ENCODE results near the gene PRR33.
"Not testable (repeated sequence)": the region's sequence is repeated elsewhere in the genome, so short reads cannot be mapped to it uniquely, and the experiment has no call there.

The PRR33 gene

DNA sequence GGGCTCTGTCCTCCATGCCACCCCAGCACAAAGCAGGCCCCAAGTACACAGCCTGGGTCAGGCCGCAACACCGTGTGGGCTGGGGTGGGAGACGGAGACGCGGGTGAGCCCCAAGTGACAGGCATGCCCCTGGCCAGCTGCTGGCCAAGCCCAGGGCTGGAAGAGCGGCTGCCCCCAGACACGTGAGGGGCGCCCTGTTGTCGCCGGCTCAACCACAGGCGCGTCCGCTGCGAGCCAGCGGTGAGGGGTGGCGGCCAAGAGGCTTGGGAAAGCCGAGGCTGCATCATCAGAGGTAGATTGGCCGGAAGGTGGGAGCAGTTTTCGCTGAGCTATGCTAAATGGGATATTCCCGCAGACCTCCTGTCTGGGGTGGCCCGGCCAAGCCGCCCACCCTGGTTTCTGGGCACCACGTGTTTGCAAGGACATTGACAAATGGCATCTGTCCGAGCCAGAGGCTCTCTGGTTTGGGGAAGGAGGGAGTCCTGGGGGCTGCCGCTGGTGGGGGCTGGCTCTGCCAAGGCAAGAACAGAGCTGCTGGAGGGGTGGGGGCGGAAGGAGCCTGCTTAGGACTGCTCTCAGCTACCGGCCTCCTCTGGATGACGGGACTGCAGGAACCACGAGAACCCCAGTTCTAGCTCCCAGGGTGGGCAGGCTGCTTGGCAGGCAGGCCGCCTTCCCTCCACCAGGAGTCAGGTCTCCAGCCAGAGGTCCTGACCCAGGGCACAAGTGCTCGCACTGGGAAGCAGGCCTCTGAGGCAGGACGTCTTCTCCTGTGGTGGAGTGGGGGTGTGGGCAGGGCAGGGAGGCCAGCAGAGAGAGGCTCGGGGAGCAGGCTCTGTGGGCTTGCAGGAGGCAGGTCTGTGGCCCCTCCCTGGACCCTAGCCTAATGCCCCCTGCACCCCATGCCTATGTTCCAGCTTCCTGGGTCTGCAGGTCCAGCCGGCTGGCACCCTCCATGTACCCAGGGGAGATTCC is 552 bp downstream of the PRR33 start:
- no peak overlapping the region for H3K9ac ChIP-seq (ENCODE audit: low read length)
- no peak for DNase-seq (ENCODE audit: low read depth)
- H3K4me1 ChIP-seq (ENCODE audit: control insufficient read depth, insufficient read depth, low read length), result no peaks in the 10 kb centered on the region
- no peak overlapping the region for H3K4me3 ChIP-seq (ENCODE audit: low read length)
- no peaks in the 10 kb centered on the region for H3K27me3 ChIP-seq (replicated peaks; ENCODE audit: control insufficient read depth, insufficient read depth, low read length)
- H3K9me3 ChIP-seq (ENCODE audit: control insufficient read depth, low read length), result no peaks in the 10 kb centered on the region
- H3K36me3 ChIP-seq (ENCODE audit: control insufficient read depth, insufficient read depth, low read length, severe bottlenecking), result peaks cover 8% of the 10 kb centered on the region

DNA sequence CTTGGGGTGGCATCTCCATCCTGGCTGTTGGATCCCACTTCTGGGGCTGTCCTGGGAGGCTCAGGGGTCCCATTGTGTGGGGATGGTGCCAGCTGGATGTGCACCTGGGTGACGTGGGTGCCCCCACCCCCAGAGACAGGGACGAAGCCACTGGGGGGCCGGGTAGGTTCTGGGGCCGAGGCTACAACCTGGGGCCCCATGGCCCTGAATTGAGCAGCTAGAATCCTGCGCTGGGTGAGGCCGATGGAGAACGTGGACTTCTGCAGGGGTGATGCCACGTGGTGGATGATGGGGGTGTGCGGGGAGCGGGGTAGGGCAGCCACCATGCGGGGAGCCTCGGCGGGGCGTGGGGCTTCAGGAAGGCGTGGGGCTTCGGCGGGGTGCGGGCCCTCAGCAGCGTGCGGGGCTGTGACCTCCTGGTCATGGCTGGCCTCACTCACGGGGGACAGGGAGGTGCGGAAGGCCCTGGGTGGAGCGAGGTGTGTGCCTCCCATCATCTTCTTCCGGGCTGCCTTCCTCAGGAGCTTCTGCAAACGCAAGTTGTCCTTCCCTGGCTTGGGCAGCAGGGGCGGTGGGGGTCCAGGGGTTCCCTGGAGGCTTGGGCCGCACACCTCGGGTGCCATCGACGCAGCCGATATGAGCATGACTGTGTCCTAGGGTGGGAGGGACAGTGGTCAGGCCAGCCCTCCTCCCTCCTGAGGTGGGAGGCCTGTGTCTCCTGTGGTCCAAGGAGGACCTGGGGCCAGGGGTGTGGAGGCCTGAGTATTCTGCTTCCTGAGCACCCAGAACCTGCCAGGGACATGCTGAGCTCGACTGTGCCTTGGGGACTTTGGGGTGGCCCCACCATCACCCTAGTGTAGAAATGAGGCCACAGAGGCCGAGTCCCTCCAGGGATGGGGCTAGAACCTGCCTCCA is 1.5 kb downstream of the PRR33 start:
- H3K4me3 ChIP-seq (ENCODE audit: low read length), result no peak overlapping the region
- H3K36me3 ChIP-seq (ENCODE audit: control insufficient read depth, insufficient read depth, low read length, severe bottlenecking), result peaks cover 17% of the 10 kb centered on the region
- no peak for DNase-seq (ENCODE audit: low read depth)
- H3K9me3 ChIP-seq (ENCODE audit: control insufficient read depth, low read length), result no peaks in the 10 kb centered on the region
- H3K9ac ChIP-seq (ENCODE audit: low read length), result no peak overlapping the region
- no peaks in the 10 kb centered on the region for H3K4me1 ChIP-seq (ENCODE audit: control insufficient read depth, insufficient read depth, low read length)
- no peaks in the 10 kb centered on the region for H3K27me3 ChIP-seq (replicated peaks; ENCODE audit: control insufficient read depth, insufficient read depth, low read length)

DNA sequence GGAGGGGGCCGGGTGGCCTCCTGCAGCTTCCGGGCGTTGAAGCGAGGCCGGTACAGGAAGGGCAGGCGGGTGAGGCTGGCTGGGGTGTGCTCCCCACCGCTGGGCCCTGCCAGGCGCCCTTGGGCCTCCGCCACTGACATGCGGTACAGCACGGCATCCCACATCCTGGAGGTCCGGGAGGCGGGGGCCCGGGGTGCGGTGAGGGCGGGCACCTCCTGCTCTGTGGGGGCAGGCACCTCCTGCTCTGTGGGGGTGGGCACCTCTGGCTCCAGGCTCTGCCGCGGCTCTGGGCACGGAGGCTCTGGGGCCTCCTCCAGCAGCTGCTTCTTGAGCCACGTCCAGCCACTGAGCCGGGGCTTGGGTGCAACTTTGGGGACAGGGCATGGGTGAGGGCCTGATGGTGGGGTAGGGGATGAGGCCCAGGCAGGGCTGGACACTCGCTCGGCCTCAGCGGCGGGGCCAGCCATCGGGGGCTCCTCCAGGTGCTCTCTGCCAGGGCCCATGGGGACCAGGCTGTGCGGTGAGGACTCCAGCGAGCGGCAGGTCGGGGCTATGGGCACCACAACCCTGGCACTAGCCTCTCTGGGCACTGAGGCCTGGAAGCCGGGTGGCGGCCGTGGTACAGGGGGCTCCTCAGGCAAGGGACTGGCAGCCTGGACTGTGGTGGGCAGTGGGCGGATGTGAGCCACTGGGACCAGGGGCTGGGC is 2.3 kb downstream of the PRR33 start:
- no peak for DNase-seq (ENCODE audit: low read depth)
- no peaks in the 10 kb centered on the region for H3K27me3 ChIP-seq (replicated peaks; ENCODE audit: control insufficient read depth, insufficient read depth, low read length)
- no peak overlapping the region for H3K9ac ChIP-seq (ENCODE audit: low read length)
- H3K36me3 ChIP-seq (ENCODE audit: control insufficient read depth, insufficient read depth, low read length, severe bottlenecking), result peaks cover 24% of the 10 kb centered on the region
- H3K9me3 ChIP-seq (ENCODE audit: control insufficient read depth, low read length), result no peaks in the 10 kb centered on the region
- no peak overlapping the region for H3K4me3 ChIP-seq (ENCODE audit: low read length)
- no peaks in the 10 kb centered on the region for H3K4me1 ChIP-seq (ENCODE audit: control insufficient read depth, insufficient read depth, low read length)

DNA sequence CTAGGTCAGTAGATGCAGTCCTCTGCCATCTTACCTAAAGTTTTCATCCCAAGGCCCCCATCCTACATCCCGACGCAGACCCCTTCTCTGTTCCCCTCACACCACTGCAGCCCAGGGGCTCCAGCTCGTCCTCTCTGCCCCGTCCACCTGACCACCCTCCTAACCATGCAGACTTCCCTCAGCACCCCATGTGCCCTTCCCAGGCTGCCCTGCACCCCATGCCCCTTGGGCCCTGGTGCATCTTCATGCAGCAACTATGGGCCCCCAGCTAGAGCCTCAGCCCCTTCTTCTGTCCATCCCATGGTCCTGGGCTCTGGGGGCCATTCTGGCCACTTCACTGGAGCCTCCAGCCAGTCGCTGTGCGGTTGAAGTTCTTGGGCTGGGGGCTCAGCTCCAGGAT is 2.9 kb downstream of the PRR33 start:
- H3K9me3 ChIP-seq (ENCODE audit: control insufficient read depth, low read length), result no peaks in the 10 kb centered on the region

DNA sequence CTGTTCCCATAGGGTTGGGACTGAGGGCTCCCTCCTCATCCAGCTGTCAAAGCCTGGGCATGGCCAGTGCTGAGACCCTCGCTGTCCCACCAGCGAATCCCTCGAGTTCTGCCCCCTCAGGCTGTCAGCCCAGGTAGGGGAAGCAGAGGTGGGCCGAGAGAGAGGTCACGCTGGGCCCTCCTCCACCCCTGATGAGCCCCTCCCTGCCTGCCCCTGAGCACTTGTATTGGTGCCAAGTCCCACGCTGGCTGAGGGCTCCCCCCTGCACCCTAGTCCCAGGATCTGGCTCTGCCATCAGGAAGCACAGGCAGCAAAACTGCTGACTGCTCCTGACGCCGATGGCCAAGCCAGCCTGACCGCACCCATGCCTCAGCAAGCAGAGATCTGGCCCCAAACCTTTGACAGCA is 3.3 kb downstream of the PRR33 start:
- H3K9ac ChIP-seq (ENCODE audit: low read length), result no peak overlapping the region
- peaks cover 31% of the 10 kb centered on the region for H3K36me3 ChIP-seq (ENCODE audit: control insufficient read depth, insufficient read depth, low read length, severe bottlenecking)
- no peak for DNase-seq (ENCODE audit: low read depth)
- no peaks in the 10 kb centered on the region for H3K9me3 ChIP-seq (ENCODE audit: control insufficient read depth, low read length)
- no peaks in the 10 kb centered on the region for H3K27me3 ChIP-seq (replicated peaks; ENCODE audit: control insufficient read depth, insufficient read depth, low read length)
- no peaks in the 10 kb centered on the region for H3K4me1 ChIP-seq (ENCODE audit: control insufficient read depth, insufficient read depth, low read length)
- H3K4me3 ChIP-seq (ENCODE audit: low read length), result no peak overlapping the region

More for the DNA sequence above, 2.9 kb downstream of the PRR33 start:
- Histone ChIP-seq H3K4me1 (ENCODE audit: control insufficient read depth, insufficient read depth, low read length) (no peaks in the 10 kb centered on the region), H3K4me3 (ENCODE audit: low read length) (no peak overlapping the region), H3K27me3 (replicated peaks; ENCODE audit: control insufficient read depth, insufficient read depth, low read length) (no peaks in the 10 kb centered on the region), H3K36me3 (ENCODE audit: control insufficient read depth, insufficient read depth, low read length, severe bottlenecking) (peaks cover 27% of the 10 kb centered on the region), H3K9ac (ENCODE audit: low read length) (no peak overlapping the region)
- no peak for DNase-seq (ENCODE audit: low read depth)

DNA sequence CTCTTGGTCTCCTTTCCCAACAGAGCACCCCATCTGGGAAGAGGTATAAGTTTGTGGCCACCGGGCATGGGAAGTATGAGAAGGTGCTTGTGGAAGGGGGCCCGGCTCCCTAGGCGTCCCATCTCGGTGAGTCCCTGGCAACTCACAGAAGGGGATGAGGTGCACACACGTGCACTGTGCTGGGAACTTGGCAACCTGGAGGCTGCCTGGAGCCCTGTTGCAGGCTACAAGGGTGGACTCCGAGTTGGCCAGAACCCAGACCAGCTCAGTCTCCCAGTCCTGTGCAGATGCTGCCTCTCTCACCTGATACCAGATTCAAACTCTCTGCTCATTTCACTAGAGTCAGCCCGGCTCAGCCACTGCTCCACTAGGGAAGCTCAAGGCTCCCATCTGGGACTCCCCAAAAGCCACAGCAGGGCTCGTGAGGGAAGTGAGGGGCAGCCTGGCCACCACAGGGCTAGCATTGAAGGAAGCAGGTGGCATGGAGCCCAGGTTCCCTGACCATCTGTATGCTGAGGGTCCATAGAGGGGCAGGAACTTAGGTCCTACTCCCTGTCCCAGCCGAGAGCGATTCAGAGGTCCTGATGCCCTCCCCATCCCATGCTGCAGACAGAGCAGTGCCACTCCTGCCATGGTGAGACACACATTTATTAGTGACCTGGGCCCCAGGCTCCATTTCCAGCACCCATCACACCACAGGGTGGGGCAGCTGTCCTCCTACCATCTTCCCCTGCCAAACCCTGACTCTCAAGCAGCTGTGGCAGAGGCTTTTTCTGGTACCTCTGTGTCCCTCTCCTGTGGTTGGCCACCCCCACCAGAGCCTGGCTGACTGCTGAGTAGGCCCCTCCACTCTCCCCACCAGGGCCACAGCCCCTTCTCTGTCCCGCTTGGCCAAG is 4.0 kb downstream of the PRR33 start:
- H3K4me1 ChIP-seq (ENCODE audit: control insufficient read depth, insufficient read depth, low read length), result no peaks in the 10 kb centered on the region
- no peak for DNase-seq (ENCODE audit: low read depth)
- H3K4me3 ChIP-seq (ENCODE audit: low read length), result no peak overlapping the region
- H3K27me3 ChIP-seq (replicated peaks; ENCODE audit: control insufficient read depth, insufficient read depth, low read length), result no peaks in the 10 kb centered on the region
- no peaks in the 10 kb centered on the region for H3K9me3 ChIP-seq (ENCODE audit: control insufficient read depth, low read length)
- H3K36me3 ChIP-seq (ENCODE audit: control insufficient read depth, insufficient read depth, low read length, severe bottlenecking), result peaks cover 31% of the 10 kb centered on the region
- no peak overlapping the region for H3K9ac ChIP-seq (ENCODE audit: low read length)

DNA sequence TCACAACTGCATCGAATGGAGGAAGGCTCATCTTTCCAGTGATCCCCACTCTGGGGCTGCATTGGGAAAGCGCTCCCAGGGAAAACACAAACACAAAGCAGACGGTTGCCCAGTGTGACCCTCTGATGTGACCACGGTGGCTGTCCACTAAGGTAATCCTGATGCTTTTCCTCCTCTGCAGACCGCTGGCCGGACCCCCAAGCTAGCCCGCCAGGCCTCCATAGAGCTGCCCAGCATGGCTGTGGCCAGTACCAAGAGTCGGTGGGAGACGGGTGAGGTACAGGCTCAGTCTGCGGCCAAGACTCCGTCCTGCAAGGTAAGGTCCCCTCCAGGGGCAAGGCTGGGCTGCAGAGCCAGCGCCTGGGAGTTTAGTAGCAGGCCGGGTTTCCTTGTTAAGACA is 5.1 kb downstream of the PRR33 start:
- H3K9me3 ChIP-seq (ENCODE audit: control insufficient read depth, low read length); H3K9ac ChIP-seq (ENCODE audit: low read length); DNase-seq (ENCODE audit: low read depth); H3K27me3 ChIP-seq (replicated peaks; ENCODE audit: control insufficient read depth, insufficient read depth, low read length); H3K4me1 ChIP-seq (ENCODE audit: control insufficient read depth, insufficient read depth, low read length); H3K4me3 ChIP-seq (ENCODE audit: low read length): not testable (repeated sequence)
- H3K36me3 ChIP-seq (ENCODE audit: control insufficient read depth, insufficient read depth, low read length, severe bottlenecking), result peaks cover 31% of the 10 kb centered on the region

DNA sequence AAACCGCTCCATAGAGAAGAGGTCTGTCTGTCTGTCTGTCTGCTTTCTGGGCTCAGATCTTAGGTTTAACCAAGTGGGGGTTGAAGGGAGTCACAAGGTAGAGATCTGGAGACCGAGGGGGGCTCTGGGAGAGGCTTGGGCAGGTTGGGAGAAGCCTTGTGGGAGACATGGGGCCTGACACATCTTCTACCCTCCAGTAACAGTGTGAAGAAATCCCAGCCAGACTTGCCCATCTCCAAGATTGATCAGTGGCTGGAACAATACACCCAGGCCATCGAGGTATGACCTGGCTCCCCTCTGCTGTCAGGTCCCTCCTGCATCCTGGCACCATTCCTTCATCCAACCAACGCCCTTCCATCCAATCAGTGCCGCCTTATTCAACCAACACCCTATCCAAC is 7.4 kb downstream of the PRR33 start:
- Histone ChIP-seq H3K36me3 (ENCODE audit: control insufficient read depth, insufficient read depth, low read length, severe bottlenecking) (peaks cover 31% of the 10 kb centered on the region), H3K4me1 (ENCODE audit: control insufficient read depth, insufficient read depth, low read length) (peaks cover 21% of the 10 kb centered on the region), H3K9me3 (ENCODE audit: control insufficient read depth, low read length) (no peaks in the 10 kb centered on the region), H3K4me3 (ENCODE audit: low read length) (no peak overlapping the region), H3K9ac (ENCODE audit: low read length) (no peak overlapping the region), H3K27me3 (replicated peaks; ENCODE audit: control insufficient read depth, insufficient read depth, low read length) (no peaks in the 10 kb centered on the region)
- DNase-seq (ENCODE audit: low read depth), result no peak

DNA sequence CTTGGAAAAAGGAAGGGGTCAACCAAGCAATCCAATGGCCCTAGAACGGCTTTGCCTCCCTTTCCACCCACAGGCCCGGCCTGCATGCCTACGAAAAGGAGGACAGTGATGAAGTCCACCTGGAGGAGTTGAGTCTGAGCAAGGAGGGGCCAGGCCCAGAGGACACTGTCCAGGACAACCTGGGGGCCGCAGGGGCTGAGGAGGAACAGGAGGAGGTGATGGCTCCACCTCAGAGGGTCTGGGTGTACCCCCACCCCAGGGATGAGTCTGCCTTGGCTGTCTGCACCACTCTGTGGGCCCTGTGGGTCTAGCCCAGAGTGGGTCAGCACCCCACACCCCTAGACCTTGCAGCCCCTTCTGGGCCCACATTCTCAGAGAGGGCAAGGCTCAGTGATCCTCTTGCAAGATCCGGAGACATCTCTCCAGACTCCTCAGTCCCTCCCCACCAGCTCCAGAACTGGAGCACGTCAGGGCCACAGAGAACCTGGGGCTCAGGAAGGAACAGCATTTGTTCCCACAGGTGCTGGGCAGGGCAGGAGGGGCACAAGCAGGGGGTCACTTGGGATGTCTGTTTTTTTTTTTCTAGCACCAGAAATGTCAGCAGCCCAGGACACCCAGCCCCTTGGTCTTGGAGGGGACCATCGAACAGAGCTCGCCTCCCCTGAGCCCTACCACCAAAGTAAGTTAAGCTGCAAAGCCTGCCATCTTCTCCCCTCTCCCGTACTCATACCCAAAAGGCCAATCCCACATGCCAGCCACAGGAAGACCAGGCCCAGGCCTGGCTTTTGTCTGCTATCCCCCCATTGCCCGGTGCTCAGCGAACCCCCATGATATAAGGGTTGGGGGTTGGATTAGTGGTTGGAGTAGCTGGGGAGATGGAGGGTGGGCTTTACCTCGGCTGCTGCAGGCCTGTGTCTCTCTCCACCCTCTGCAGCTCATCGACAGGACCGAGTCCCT is 8.1 kb downstream of the PRR33 start:
- Histone ChIP-seq H3K4me3 (ENCODE audit: low read length) (no peak overlapping the region), H3K4me1 (ENCODE audit: control insufficient read depth, insufficient read depth, low read length) (peaks cover 21% of the 10 kb centered on the region), H3K36me3 (ENCODE audit: control insufficient read depth, insufficient read depth, low read length, severe bottlenecking) (peaks cover 31% of the 10 kb centered on the region), H3K9me3 (ENCODE audit: control insufficient read depth, low read length) (no peaks in the 10 kb centered on the region), H3K9ac (ENCODE audit: low read length) (no peak overlapping the region), H3K27me3 (replicated peaks; ENCODE audit: control insufficient read depth, insufficient read depth, low read length) (no peaks in the 10 kb centered on the region)
- no peak for DNase-seq (ENCODE audit: low read depth)
